Type B pancreatic cell (in vitro differentiated cells): ENCODE data around the gene ITLN1. TPM values are rescaled to one million over a fixed set of nuclear protein-coding genes. Genes with fewer than 3 reads are reported as not detected.

ENCODE experiments used
- DNase-seq: peaks from one replicate; pipeline ENCODE4 v3.0.0; 2021; ENCODE audit warnings: mixed read lengths; ENCODE audit not compliant: unreplicated experiment; ENCODE audit errors: extremely low spot score
- H3K27ac Mint-ChIP-seq: 2 replicates; pipeline ENCODE4 v1.8.0; 2021; ENCODE audit warnings: mild to moderate bottlenecking, mixed read lengths
- H3K27me3 Mint-ChIP-seq: 2 replicates; pipeline ENCODE4 v1.8.0; 2021; ENCODE audit warnings: mixed read lengths
- H3K36me3 Mint-ChIP-seq: 2 replicates; pipeline ENCODE4 v1.8.0; 2021; ENCODE audit warnings: mixed read lengths
- H3K4me1 Mint-ChIP-seq: one replicate; pipeline ENCODE4 v1.8.0; 2021; ENCODE audit warnings: mixed read lengths; ENCODE audit not compliant: unreplicated experiment
- H3K4me3 Mint-ChIP-seq: 2 replicates; pipeline ENCODE4 v1.8.0; 2021; ENCODE audit warnings: mild to moderate bottlenecking, mixed read lengths
- H3K9me3 Mint-ChIP-seq: 2 replicates; pipeline ENCODE4 v1.8.0; 2021; ENCODE audit warnings: mixed read lengths
- CTCF ChIP-seq: fragments of 200-600 bp; sonication (generic); conservative IDR thresholded peaks from 2 replicates; pipeline ENCODE4 v1.5.0; 2021; ENCODE audit warnings: antibody characterized with exemption, mild to moderate bottlenecking
- total RNA-seq: library from RNA; stranded (reverse); gene quantifications from 2 replicates; pipeline ENCODE4 v1.2.1, GENCODE V29; 2021; ENCODE audit warnings: low replicate concordance

The ITLN1 gene
- total RNA-seq, 1 donor from 2014 or later, result 59.8 TPM

DNA sequence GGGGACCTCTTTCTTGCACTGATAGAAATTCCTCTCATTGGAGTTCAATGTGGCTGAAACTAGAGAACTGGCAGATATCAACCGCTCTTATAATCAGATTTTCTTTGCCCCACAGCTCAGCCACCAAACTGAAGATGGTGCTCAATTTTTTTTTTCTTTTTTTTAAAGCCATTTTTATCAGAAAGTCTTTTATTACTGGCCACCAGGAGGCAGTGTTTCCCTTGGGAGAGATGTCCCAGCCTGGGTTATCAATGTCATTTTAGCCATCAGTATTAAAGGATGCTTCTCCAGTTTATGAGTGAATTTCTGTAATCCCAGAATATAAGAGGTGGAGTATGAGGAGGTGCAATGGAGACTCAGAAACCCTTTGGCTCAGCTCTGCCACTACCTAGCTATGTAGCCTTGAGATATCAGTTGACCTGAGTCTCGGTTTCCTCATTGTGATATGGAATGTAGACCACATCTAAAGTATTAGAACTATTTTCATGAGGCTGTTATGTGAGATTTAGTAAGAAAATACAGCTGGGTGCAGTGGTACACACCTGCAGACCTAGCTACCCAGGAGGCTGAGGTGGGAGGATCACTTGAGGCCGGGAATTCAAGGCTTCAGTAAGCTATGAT, 49.9 kb downstream of the ITLN1 start:
- DNase-seq, result no peak
- Mint-ChIP-seq H3K9me3 (no peaks in the 10 kb centered on the region), H3K27ac (no peak overlapping the region), H3K4me3 (no peak overlapping the region), H3K4me1 (no peaks in the 10 kb centered on the region), H3K27me3 (peaks cover 7% of the 10 kb centered on the region), H3K36me3 (no peaks in the 10 kb centered on the region)
- peak; percentile 80 for TF ChIP-seq CTCF

- peaks cover 5% of the 10 kb centered on the region for H3K9me3 Mint-ChIP-seq
- H3K4me3 Mint-ChIP-seq, result no peak overlapping the region
- peak; percentile 77 for DNase-seq
- no peaks in the 10 kb centered on the region for H3K36me3 Mint-ChIP-seq
- H3K27ac Mint-ChIP-seq, result no peak overlapping the region
- H3K4me1 Mint-ChIP-seq, result peaks cover 6% of the 10 kb centered on the region
- H3K27me3 Mint-ChIP-seq, result peaks cover 10% of the 10 kb centered on the region
- peak; percentile 79 for TF ChIP-seq CTCF
These were observed 54.4 kb downstream of the ITLN1 start for GRCh38 chr1:160830321-160831153.

- Mint-ChIP-seq H3K9me3 (peaks cover 5% of the 10 kb centered on the region), H3K4me1 (peaks cover 6% of the 10 kb centered on the region), H3K27ac (no peak overlapping the region), H3K36me3 (no peaks in the 10 kb centered on the region), H3K4me3 (no peak overlapping the region), H3K27me3 (peaks cover 7% of the 10 kb centered on the region)
- DNase-seq, result no peak
- TF ChIP-seq CTCF, result no peak
These were observed 55.2 kb downstream of the ITLN1 start for GRCh38 chr1:160829766-160830165.

DNA sequence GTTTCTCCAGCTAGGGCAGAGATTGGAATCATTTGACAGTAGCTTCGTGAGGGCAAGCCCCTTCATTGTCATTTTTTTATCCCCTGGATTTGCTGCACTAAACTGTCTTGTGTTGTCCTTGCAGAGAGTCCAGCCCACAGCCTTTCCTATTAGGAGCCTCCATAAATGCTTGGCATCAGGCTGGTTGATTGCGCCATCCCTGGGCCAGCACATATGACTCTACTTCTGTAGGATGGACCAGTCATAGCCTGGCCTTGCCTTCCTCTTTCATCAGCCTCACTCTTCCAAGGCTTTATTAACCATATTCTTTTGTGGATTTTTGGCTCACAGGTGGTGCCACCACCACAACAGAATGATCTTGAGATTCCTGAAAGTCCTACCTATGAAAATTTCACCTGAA, 57.6 kb downstream of the ITLN1 start:
- no peak overlapping the region for H3K4me3 Mint-ChIP-seq
- H3K4me1 Mint-ChIP-seq, result peaks cover 6% of the 10 kb centered on the region
- DNase-seq, result no peak
- H3K27ac Mint-ChIP-seq, result peak overlapping the region; percentile 25
- TF ChIP-seq CTCF, result no peak
- peaks cover 5% of the 10 kb centered on the region for H3K9me3 Mint-ChIP-seq
- peaks cover 6% of the 10 kb centered on the region for H3K27me3 Mint-ChIP-seq
- H3K36me3 Mint-ChIP-seq, result no peaks in the 10 kb centered on the region

GRCh38 chr1:160826546-160826945, 58.4 kb downstream of the ITLN1 start:
- Mint-ChIP-seq H3K9me3 (peaks cover 5% of the 10 kb centered on the region), H3K36me3 (no peaks in the 10 kb centered on the region), H3K27ac (peak overlapping the region; percentile 77), H3K27me3 (peaks cover 6% of the 10 kb centered on the region), H3K4me1 (peaks cover 6% of the 10 kb centered on the region), H3K4me3 (no peak overlapping the region)
- no peak for TF ChIP-seq CTCF
- DNase-seq, result no peak

Other genes starting within 250 kb of the ITLN1 start
- gene SLAMF1, start 238.1 kb downstream of the ITLN1 start, total RNA-seq, result not detected in 2 replicates
- 0.57 TPM in 1 of 2 replicates, not detected in the other for gene CD48, start 173.4 kb downstream of the ITLN1 start, total RNA-seq
- 0.45 and 0.48 TPM in 2 replicates for gene SLAMF7, start 145.9 kb downstream of the ITLN1 start, total RNA-seq
- gene LY9, start 89.0 kb downstream of the ITLN1 start, total RNA-seq, result not detected in 2 replicates
- gene CD244, start 22.3 kb downstream of the ITLN1 start, total RNA-seq, result 0.50 and 0.56 TPM in 2 replicates
- gene ITLN2, start 69.6 kb upstream of the ITLN1 start, total RNA-seq, result 0.99 and 1.7 TPM in 2 replicates
- gene F11R, start 136.0 kb upstream of the ITLN1 start, total RNA-seq, result 66.8 and 147 TPM in 2 replicates
- gene TSTD1, start 153.8 kb upstream of the ITLN1 start, total RNA-seq, result 40.8 and 98.0 TPM in 2 replicates
- gene USF1, start 160.8 kb upstream of the ITLN1 start, total RNA-seq, result 62.2 and 79.1 TPM in 2 replicates
- gene ARHGAP30, start 184.7 kb upstream of the ITLN1 start, total RNA-seq, result 1.3 and 3.3 TPM in 2 replicates
- gene NECTIN4, start 204.4 kb upstream of the ITLN1 start, total RNA-seq, result 57.7 and 193 TPM in 2 replicates
- 14.1 and 14.3 TPM in 2 replicates for gene KLHDC9, start 213.2 kb upstream of the ITLN1 start, total RNA-seq
- gene PFDN2, start 232.9 kb upstream of the ITLN1 start, total RNA-seq, result 41.1 and 50.9 TPM in 2 replicates
- 42.4 and 47.5 TPM in 2 replicates for gene NIT1, start 232.9 kb upstream of the ITLN1 start, total RNA-seq
- gene DEDD, start 247.5 kb upstream of the ITLN1 start, total RNA-seq, result 31.3 and 41.0 TPM in 2 replicates